PC-9 (cell line): ENCODE measurements around the gene SLC39A8. TPM values are rescaled to one million over a fixed set of nuclear protein-coding genes. Genes with fewer than 3 reads are reported as not detected.
"Not testable (repeated sequence)": the region's sequence is repeated elsewhere in the genome, so short reads cannot be mapped to it uniquely, and the experiment has no call there.

Source experiments
- BruUV-seq: library from RNA; stranded (reverse); fragments of 400-500 nt; replicated peaks from 2 replicates; lab custom pipeline; 2021; lab: Mats Ljungman, UMichigan
- CTCF ChIA-PET: fragments of 300-600 bp; sonication (Branson Sonifier 250); formaldehyde crosslinking; loops from one replicate; lab custom pipeline; 2022; ENCODE audit warnings: antibody characterized with exemption; lab: Charles Lee
- POLR2A ChIA-PET: fragments of 300-600 bp; sonication (Branson Sonifier 250); formaldehyde crosslinking; loops from one replicate; lab custom pipeline; 2022; ENCODE audit warnings: antibody characterized with exemption; ENCODE audit not compliant: unreplicated experiment; lab: Charles Lee
- DNase-seq, 2 experiments: peaks; one replicate each; pipeline versions ENCODE4 v3.0.0 to v3.0.0-alpha.2; 2015 to 2022; ENCODE audit warnings: mixed read lengths in 1 of 2
- H2AFZ ChIP-seq: fragments of 200-600 bp; sonication (generic); 2 replicates; pipeline ENCODE4 v1.8.1; 2017; ENCODE audit warnings: antibody characterized with exemption
- H3F3A ChIP-seq: fragments of 200-600 bp; sonication (generic); 2 replicates; pipeline ENCODE4 v1.8.1; 2017; ENCODE audit warnings: antibody characterized with exemption, mild to moderate bottlenecking, low read depth; ENCODE audit not compliant: insufficient read depth
- H3K27ac ChIP-seq: fragments of 200-600 bp; sonication (generic); 2 replicates; pipeline ENCODE4 v1.6.1; 2016; ENCODE audit warnings: mixed run types
- H3K27me3 ChIP-seq: fragments of 200-600 bp; sonication (generic); 2 replicates; pipeline ENCODE4 v1.6.1; 2016; ENCODE audit warnings: low read depth, mixed run types; ENCODE audit not compliant: insufficient read depth
- H3K36me3 ChIP-seq: fragments of 200-600 bp; sonication (generic); 2 replicates; pipeline ENCODE4 v1.6.1; 2016; ENCODE audit warnings: low read depth, mixed run types
- H3K4me1 ChIP-seq: fragments of 200-600 bp; sonication (generic); replicated peaks from 2 replicates; pipeline ENCODE4 v1.6.1; 2016; ENCODE audit warnings: mixed run types; ENCODE audit not compliant: insufficient read depth
- H3K4me2 ChIP-seq: fragments of 200-600 bp; sonication (generic); 2 replicates; pipeline ENCODE4 v1.6.1; 2017; ENCODE audit warnings: mixed run types
- H3K4me3 ChIP-seq: fragments of 200-600 bp; sonication (generic); 2 replicates; pipeline ENCODE4 v1.6.1; 2016; ENCODE audit warnings: mixed run types
- H3K79me2 ChIP-seq: fragments of 200-600 bp; sonication (generic); 2 replicates; pipeline ENCODE4 v1.6.1; 2017; ENCODE audit warnings: low read depth, mixed run types
- H3K9me2 ChIP-seq: fragments of 200-600 bp; sonication (generic); 2 replicates; pipeline ENCODE4 v1.8.1; 2017; ENCODE audit warnings: mild to moderate bottlenecking; ENCODE audit not compliant: insufficient read depth
- H3K9me3 ChIP-seq: fragments of 200-600 bp; sonication (generic); 2 replicates; pipeline ENCODE4 v1.8.1; 2016; ENCODE audit warnings: low read depth; ENCODE audit not compliant: insufficient read depth
- H4K20me1 ChIP-seq: fragments of 200-600 bp; sonication (generic); 2 replicates; pipeline ENCODE4 v1.8.1; 2017; ENCODE audit not compliant: insufficient read depth
- CTCF ChIP-seq: fragments of 200-600 bp; sonication (generic); conservative IDR thresholded peaks from 2 replicates; pipeline ENCODE4 v1.6.1; 2017; ENCODE audit warnings: mixed run types, antibody characterized with exemption, mild to moderate bottlenecking, moderate library complexity
- EZH2 ChIP-seq: fragments of 200-600 bp; sonication (generic); IDR thresholded peaks from 2 replicates; pipeline ENCODE4 v1.8.0; 2017; ENCODE audit warnings: antibody characterized with exemption, low read depth
- intact Hi-C: fragments of 100-400 bp; cut with micrococcal nuclease; formaldehyde crosslinking; loops from one replicate; pipeline ENCODE4 v1.10.0; 2022; ENCODE audit not compliant: unreplicated experiment
- total RNA-seq: library from RNA; stranded (reverse); gene quantifications from 2 replicates; pipeline ENCODE4 v1.2.3, GENCODE V29; 2021

The SLC39A8 gene
- total RNA-seq, 1 experiment from 2014 or later: 14.5 TPM

GRCh38 chr4:102288497-102288896 is 56.8 kb downstream of the SLC39A8 start:
- ChIA-PET CTCF (no interaction called here), POLR2A (no interaction called here)
- Histone ChIP-seq H3K4me3 (no peak overlapping the region), H3K27me3 (no peaks in the 10 kb centered on the region), H3K9me2 (no peaks in the 10 kb centered on the region; the same call in 1 of the 2 replicates), H3K4me1 (no peaks in the 10 kb centered on the region), H3K27ac (no peak overlapping the region), H2AFZ (no peak overlapping the region), H3K36me3 (no peaks in the 10 kb centered on the region), H4K20me1 (no peaks in the 10 kb centered on the region), H3K4me2 (no peak overlapping the region), H3K9me3 (no peaks in the 10 kb centered on the region), H3K79me2 (no peaks in the 10 kb centered on the region), H3F3A (no peaks in the 10 kb centered on the region)
- BruUV-seq: no TSS peak
- TF ChIP-seq CTCF: no peak
- no peak for TF ChIP-seq EZH2
- intact Hi-C loops: no loop called here
- no peak for DNase-seq

- H3K4me2 ChIP-seq: no peak overlapping the region
- no peaks in the 10 kb centered on the region for H3F3A ChIP-seq
- H3K27ac ChIP-seq: no peak overlapping the region
- no peaks in the 10 kb centered on the region; the same call in 1 of the 2 replicates for H3K9me2 ChIP-seq
- BruUV-seq: no TSS peak
- H3K4me1 ChIP-seq: no peaks in the 10 kb centered on the region
- CTCF ChIA-PET: no interaction called here
- H3K9me3 ChIP-seq: no peaks in the 10 kb centered on the region
- no peaks in the 10 kb centered on the region for H3K36me3 ChIP-seq
- no peaks in the 10 kb centered on the region for H4K20me1 ChIP-seq
- no peak overlapping the region for H3K4me3 ChIP-seq
- no peak overlapping the region for H2AFZ ChIP-seq
- POLR2A ChIA-PET: no interaction called here
- TF ChIP-seq EZH2 (no peak), CTCF (no peak)
- no peaks in the 10 kb centered on the region for H3K27me3 ChIP-seq
- DNase-seq: no peak
- intact Hi-C loops: no loop called here
- no peaks in the 10 kb centered on the region for H3K79me2 ChIP-seq
These were observed 59.5 kb downstream of the SLC39A8 start for GRCh38 chr4:102285831-102286230.

- DNase-seq: no peak
- no peaks in the 10 kb centered on the region for H3K27me3 ChIP-seq
- H3K9me3 ChIP-seq: no peaks in the 10 kb centered on the region
- TF ChIP-seq CTCF: no peak
- TF ChIP-seq EZH2: no peak
- H3K36me3 ChIP-seq: no peaks in the 10 kb centered on the region
- no peaks in the 10 kb centered on the region for H3K4me1 ChIP-seq
- no TSS peak for BruUV-seq
- POLR2A ChIA-PET: no interaction called here
- CTCF ChIA-PET: no interaction called here
- H3K9me2 ChIP-seq: no peaks in the 10 kb centered on the region; the same call in 1 of the 2 replicates
- no peaks in the 10 kb centered on the region for H3F3A ChIP-seq
- no peak overlapping the region for H2AFZ ChIP-seq
- H4K20me1 ChIP-seq: no peaks in the 10 kb centered on the region
- no peak overlapping the region for H3K4me2 ChIP-seq
- H3K79me2 ChIP-seq: no peaks in the 10 kb centered on the region
- no peak overlapping the region for H3K27ac ChIP-seq
- no peak overlapping the region for H3K4me3 ChIP-seq
- intact Hi-C loops: no loop called here
These were observed 64.0 kb downstream of the SLC39A8 start for GRCh38 chr4:102281171-102281839.

- H3K4me3 ChIP-seq, H3K27me3 ChIP-seq, BruUV-seq, H3K79me2 ChIP-seq, POLR2A ChIA-PET, H4K20me1 ChIP-seq, H3K4me1 ChIP-seq, H3K27ac ChIP-seq, H3K9me2 ChIP-seq, CTCF ChIA-PET, intact Hi-C loops, DNase-seq, H3K9me3 ChIP-seq, H3K4me2 ChIP-seq, H3K36me3 ChIP-seq, H3F3A ChIP-seq, H2AFZ ChIP-seq: not testable (repeated sequence)
These were observed 72.0 kb downstream of the SLC39A8 start for GRCh38 chr4:102273317-102273716.
